GM18517 (cell line): ENCODE measurements around the gene LIPE.

Source experiments
- ATAC-seq: cut with Tn5 transposase; IDR thresholded peaks from one replicate; pipeline ENCODE4 v1.9.1; 2021; ENCODE audit warnings: mild to moderate bottlenecking, moderate library complexity; ENCODE audit not compliant: unreplicated experiment

LIPE gene

DNA sequence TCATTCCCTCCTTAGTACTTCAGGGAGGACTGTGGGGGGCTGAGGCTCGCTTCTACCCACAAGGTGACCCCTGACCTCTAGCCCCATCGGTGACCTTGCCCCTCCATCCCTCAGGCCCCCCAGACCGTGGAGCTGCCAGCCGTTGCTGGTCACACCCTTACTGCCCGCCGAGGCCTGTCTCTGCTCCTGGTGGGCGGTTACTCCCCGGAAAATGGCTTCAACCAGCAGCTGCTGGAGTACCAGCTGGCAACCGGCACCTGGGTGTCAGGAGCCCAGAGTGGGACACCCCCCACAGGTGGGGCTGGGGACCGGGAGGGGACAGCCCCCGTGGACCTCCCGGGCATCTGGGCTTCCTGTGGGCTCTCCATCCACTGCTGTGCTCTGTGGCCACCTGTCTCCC lies 69.9 kb downstream of the LIPE start:
- ATAC-seq: no peak

DNA sequence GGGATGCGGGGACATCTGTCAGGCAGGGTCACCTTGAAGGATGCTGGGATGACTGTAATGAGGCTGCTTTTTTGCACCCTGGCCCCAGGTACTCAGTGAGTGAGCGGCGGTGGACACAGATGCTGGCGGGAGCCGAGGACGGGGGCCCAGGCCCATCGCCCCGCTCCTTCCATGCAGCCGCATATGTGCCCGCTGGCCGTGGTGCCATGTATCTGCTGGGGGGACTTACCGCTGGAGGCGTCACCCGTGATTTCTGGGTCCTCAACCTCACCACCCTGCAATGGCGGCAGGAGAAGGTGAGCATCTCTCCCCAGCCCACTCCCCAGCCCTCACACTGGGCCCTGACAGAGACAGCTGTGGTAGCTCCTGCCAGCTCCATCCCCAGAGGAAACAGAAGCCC lies 70.5 kb downstream of the LIPE start:
- ATAC-seq: no peak

DNA sequence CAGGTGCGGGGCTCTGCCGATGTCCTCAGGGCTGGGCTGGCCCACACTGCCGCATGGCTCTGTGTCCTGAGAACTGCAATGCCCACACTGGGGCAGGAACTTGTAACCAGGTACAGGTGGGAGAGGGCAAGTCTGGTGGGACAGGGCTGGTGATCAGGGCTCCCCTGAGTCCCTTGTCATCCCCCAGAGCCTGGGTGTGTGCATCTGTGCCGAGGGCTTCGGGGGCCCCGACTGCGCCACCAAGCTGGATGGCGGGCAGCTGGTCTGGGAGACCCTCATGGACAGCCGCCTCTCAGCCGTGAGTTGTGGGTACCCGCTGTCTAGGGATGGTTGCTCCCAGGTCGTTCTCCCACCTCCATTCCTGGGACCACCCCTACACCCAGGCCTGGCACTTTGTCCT lies 71.3 kb downstream of the LIPE start:
- ATAC-seq: no peak

DNA sequence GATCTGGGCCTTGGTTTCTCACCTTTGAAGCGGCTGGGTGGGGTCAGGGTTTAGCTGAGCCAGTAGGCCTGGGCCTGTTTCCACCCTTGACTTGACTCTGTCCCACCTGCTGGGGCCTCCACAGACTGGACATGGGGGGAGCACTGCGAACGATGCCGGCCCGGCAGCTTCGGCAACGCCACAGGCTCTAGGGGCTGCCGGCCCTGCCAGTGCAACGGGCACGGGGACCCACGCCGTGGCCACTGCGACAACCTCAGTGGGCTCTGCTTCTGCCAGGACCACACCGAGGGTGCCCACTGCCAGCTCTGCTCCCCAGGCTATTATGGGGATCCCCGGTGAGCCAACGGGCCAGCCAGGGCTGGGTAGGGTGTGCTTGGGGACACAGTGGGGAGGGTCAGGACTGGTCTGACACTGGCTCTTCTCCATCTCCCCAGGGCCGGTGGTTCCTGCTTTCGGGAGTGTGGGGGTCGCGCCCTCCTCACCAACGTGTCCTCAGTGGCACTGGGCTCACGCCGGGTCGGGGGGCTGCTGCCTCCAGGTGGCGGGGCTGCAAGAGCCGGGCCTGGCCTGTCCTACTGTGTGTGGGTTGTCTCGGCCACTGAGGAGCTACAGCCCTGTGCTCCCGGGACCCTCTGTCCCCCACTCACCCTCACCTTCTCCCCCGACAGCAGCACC lies 73.7 kb downstream of the LIPE start:
- ATAC-seq: no peak

DNA sequence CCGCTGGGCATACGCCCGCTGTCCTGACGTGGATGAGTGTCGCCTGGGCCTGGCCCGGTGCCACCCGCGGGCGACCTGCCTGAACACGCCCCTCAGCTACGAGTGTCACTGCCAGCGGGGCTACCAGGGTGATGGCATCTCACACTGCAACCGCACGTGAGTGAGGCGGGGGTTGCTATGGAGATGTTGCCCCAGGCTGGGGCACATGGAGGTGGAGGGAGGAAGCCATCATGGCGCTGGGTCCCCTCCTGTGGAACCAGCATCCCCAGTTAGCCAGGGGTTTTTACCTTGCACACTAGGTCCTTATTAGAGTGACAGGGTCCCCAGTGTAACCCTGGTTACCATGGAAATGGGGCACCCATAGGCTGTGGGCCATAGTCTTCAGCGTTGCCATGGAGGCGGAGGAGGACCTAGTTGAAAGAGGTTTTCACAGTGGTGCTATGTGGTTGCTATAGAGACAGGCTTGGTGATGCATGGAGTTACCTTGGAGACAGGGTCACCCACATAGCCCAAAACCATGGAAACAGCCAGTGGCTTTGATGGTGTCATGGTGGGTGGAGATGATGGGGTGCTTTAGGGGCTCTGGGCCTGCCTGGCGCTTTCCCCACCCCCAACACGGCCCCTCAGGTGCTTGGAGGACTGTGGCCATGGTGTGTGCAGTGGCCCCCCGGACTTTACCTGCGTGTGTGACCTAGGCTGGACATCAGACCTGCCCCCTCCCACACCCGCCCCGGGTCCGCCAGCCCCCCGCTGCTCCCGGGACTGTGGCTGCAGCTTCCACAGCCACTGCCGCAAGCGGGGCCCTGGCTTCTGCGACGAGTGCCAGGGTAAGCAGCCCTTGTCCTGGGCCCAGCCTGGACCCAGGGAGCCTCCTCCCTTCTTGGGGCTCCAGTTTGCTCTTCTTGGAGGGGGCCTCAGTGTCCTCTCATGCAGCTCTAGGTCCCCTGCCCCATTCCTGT lies 74.6 kb downstream of the LIPE start:
- ATAC-seq: no peak
